OCI-LY1 (cell line): ENCODE results near the gene MSH3.

Experiments used
- H2AFZ ChIP-seq: fragments of 200-600 bp; sonication (generic), shearing (Covaris generic); 2 replicates; pipeline ENCODE4 v1.6.0; 2014; ENCODE audit warnings: antibody characterized with exemption, mild to moderate bottlenecking, low read length
- H3F3A ChIP-seq: fragments of 200-600 bp; sonication (generic), shearing (Covaris generic); 2 replicates; pipeline ENCODE4 v1.6.0; 2014; ENCODE audit warnings: mild to moderate bottlenecking, antibody characterized with exemption, low read length, moderate library complexity; ENCODE audit not compliant: insufficient read depth
- H3K27ac ChIP-seq: fragments of 200-600 bp; sonication (generic); 2 replicates; pipeline ENCODE4 v1.5.1; 2014; ENCODE audit warnings: low read length, mixed run types, mild to moderate bottlenecking, low read depth; ENCODE audit not compliant: poor library complexity, severe bottlenecking
- H3K27me3 ChIP-seq: fragments of 200-600 bp; sonication (generic); 2 replicates; pipeline ENCODE4 v1.6.0; 2014; ENCODE audit warnings: antibody characterized with exemption, mild to moderate bottlenecking, low read length, moderate library complexity; ENCODE audit not compliant: insufficient read depth
- H3K36me3 ChIP-seq: fragments of 200-600 bp; sonication (generic); 2 replicates; pipeline ENCODE4 v1.6.1; 2014; ENCODE audit warnings: mild to moderate bottlenecking, antibody characterized with exemption, low read length, moderate library complexity, mixed read lengths; ENCODE audit not compliant: insufficient read depth
- H3K4me1 ChIP-seq: fragments of 200-600 bp; sonication (generic); 2 replicates; pipeline ENCODE4 v1.5.1; 2014; ENCODE audit warnings: mild to moderate bottlenecking, low read length, moderate library complexity; ENCODE audit not compliant: insufficient read depth, severe bottlenecking
- H3K4me2 ChIP-seq: fragments of 200-600 bp; sonication (generic), shearing (Covaris generic); 2 replicates; pipeline ENCODE4 v1.6.1; 2014; ENCODE audit warnings: low read length
- H3K4me3 ChIP-seq: fragments of 200-600 bp; sonication (generic); 2 replicates; pipeline ENCODE4 v1.5.1; 2014; ENCODE audit warnings: low read length, low read depth, mild to moderate bottlenecking, mixed read lengths; ENCODE audit not compliant: poor library complexity, severe bottlenecking
- H3K79me2 ChIP-seq: fragments of 200-600 bp; shearing (Covaris generic); 2 replicates; pipeline ENCODE4 v1.6.1; 2016; ENCODE audit warnings: mixed run types, low read length, mixed read lengths; ENCODE audit not compliant: insufficient read depth
- H3K9ac ChIP-seq: fragments of 200-600 bp; sonication (generic), shearing (Covaris generic); 2 replicates; pipeline ENCODE4 v1.6.1; 2014; ENCODE audit warnings: mild to moderate bottlenecking, low read length, mixed read lengths
- H3K9me2 ChIP-seq: fragments of 200-600 bp; sonication (generic), shearing (Covaris generic); 2 replicates; pipeline ENCODE4 v1.6.1; 2014; ENCODE audit warnings: low read depth, mild to moderate bottlenecking, low read length, mixed read lengths
- H3K9me3 ChIP-seq: fragments of 200-600 bp; shearing (Covaris generic); 2 replicates; pipeline ENCODE4 v1.6.1; 2014; ENCODE audit warnings: low read length, mixed read lengths
- H4K20me1 ChIP-seq: fragments of 200-600 bp; sonication (generic), shearing (Covaris generic); 2 replicates; pipeline ENCODE4 v1.6.0; 2016; ENCODE audit warnings: mild to moderate bottlenecking, low read length; ENCODE audit not compliant: insufficient read depth
- EZH2 ChIP-seq: fragments of 200-600 bp; sonication (generic), shearing (Covaris generic); IDR thresholded peaks from 2 replicates; pipeline ENCODE4 v1.8.0; 2017; ENCODE audit warnings: borderline replicate concordance, mixed run types, mild to moderate bottlenecking, antibody characterized with exemption, low read length, moderate library complexity, mixed read lengths
- TF ChIP-seq, protein P1 (sequence below): fragments of 200-600 bp; sonication (generic), shearing (Covaris generic); IDR thresholded peaks from 2 replicates; pipeline ENCODE4 v1.5.1; 2017; ENCODE audit warnings: mild to moderate bottlenecking, antibody characterized with exemption, low read length, moderate library complexity, mixed read lengths

MSH3 gene

DNA sequence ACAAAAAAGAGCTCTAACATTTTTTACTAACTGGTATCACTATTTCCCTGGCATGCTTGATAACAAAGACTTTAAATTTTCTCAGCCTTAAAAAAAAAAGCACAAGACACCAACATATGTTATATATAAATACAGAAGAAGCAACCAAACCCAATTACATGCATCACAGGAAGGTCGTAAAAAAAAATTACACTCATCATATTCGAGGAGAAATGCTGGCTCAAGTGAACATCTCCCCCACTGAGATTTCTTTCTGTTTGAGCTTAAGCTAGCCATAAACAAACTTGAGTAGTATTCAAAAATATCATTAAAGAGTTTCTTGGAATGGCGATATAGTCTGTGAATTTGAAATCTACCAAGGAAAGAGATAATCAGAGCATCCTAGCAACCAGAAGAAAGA is 7.5 kb upstream of the MSH3 start:
- H3K36me3 ChIP-seq = no peaks in the 10 kb centered on the region; the same call in none of the 2 replicates
- H3K4me3 ChIP-seq = no peak overlapping the region
- no peak overlapping the region for H3K27ac ChIP-seq
- H3K27me3 ChIP-seq = no peaks in the 10 kb centered on the region
- no peaks in the 10 kb centered on the region for H3K4me1 ChIP-seq
- no peak for TF ChIP-seq EZH2
- TF ChIP-seq, protein P1, sequence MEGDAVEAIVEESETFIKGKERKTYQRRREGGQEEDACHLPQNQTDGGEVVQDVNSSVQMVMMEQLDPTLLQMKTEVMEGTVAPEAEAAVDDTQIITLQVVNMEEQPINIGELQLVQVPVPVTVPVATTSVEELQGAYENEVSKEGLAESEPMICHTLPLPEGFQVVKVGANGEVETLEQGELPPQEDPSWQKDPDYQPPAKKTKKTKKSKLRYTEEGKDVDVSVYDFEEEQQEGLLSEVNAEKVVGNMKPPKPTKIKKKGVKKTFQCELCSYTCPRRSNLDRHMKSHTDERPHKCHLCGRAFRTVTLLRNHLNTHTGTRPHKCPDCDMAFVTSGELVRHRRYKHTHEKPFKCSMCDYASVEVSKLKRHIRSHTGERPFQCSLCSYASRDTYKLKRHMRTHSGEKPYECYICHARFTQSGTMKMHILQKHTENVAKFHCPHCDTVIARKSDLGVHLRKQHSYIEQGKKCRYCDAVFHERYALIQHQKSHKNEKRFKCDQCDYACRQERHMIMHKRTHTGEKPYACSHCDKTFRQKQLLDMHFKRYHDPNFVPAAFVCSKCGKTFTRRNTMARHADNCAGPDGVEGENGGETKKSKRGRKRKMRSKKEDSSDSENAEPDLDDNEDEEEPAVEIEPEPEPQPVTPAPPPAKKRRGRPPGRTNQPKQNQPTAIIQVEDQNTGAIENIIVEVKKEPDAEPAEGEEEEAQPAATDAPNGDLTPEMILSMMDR = no peak
- no peak overlapping the region for H3K9ac ChIP-seq
- no peak overlapping the region for H3K4me2 ChIP-seq
- no peaks in the 10 kb centered on the region for H3K79me2 ChIP-seq
- no peaks in the 10 kb centered on the region for H3K9me3 ChIP-seq
- H2AFZ ChIP-seq = no peak overlapping the region
- no peaks in the 10 kb centered on the region for H3K9me2 ChIP-seq
- H4K20me1 ChIP-seq = no peaks in the 10 kb centered on the region
- H3F3A ChIP-seq = no peaks in the 10 kb centered on the region

DNA sequence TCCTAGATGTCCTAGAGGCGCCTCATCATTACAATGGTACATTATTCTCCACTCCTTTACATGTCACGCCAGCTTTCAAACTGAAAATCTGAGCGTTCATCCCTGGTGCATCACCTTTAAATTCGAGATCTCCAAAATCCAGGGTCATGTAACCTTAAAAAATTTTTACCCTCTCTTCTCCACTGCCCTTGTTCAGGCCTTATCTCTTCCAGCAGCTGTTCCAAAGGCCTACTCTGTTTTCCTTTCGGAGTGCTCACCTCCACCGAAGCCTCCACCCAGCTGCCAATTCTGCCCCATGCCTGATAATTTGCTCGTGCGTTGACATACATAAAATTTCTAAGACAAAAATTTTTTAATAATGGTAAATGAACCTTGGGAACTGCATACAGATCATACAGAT is 950 bp upstream of the MSH3 start:
- Histone ChIP-seq H3K27ac (peak overlapping the region; percentile 49), H2AFZ (no peak overlapping the region), H3K79me2 (peaks cover 23% of the 10 kb centered on the region), H3K9me2 (no peaks in the 10 kb centered on the region), H3K4me1 (peaks cover 29% of the 10 kb centered on the region), H3K9me3 (no peaks in the 10 kb centered on the region), H3K4me3 (peak overlapping the region; percentile 93), H3K36me3 (peaks cover 16% of the 10 kb centered on the region), H4K20me1 (no peaks in the 10 kb centered on the region), H3K4me2 (peak overlapping the region; percentile 86), H3K27me3 (no peaks in the 10 kb centered on the region), H3K9ac (peak overlapping the region; percentile 96), H3F3A (no peaks in the 10 kb centered on the region)
- TF ChIP-seq EZH2 = no peak
- TF ChIP-seq, protein P1 = no peak

DNA sequence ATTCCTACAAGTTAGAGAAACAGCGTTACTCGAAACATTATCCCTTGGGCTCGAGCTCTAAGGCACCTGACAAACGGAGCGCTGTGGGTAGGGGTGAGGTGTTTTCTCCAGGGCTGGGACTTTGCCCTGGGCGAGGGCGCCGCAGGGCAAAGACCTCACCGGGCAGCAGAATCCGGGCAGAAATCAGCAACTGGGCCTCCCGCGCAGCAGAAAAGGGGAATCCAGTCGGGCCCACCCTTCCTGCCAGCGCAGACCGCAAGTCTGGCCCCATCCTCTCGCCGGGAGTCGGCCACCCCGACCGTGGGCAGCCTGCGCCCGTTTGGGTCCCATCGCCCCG is 430 bp upstream of the MSH3 start:
- Histone ChIP-seq H3K9me2 (no peaks in the 10 kb centered on the region), H4K20me1 (no peaks in the 10 kb centered on the region), H3K4me2 (peak overlapping the region; percentile 86), H3K9me3 (no peaks in the 10 kb centered on the region), H3K36me3 (peaks cover 21% of the 10 kb centered on the region), H3K4me1 (peaks cover 29% of the 10 kb centered on the region), H3K4me3 (peak overlapping the region; percentile 93), H3K79me2 (peaks cover 23% of the 10 kb centered on the region), H2AFZ (no peak overlapping the region), H3F3A (no peaks in the 10 kb centered on the region), H3K27me3 (no peaks in the 10 kb centered on the region), H3K27ac (peak overlapping the region; percentile 49), H3K9ac (peak overlapping the region; percentile 96)
- no peak for TF ChIP-seq EZH2
- TF ChIP-seq, protein P1 = no peak
